ENCODE results near the gene TOR1B.

DNA sequence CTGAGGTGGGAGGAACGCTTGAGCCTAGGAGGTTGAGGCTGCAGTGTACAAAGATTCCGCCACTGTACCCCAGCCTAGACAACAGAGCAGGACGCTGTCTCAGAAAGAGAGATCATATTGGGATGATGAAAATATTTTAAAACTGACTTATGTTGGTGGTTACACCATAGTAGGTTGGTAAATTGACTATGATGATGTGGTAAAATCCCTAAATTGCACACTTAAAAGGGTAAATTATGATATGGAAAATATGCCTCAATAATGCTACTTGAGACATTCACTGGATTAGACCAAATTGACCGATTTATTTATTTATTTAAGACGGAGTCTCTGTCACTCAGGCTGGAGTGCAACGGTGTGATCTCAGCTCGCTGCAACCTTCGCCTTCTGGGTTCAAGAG, 21.9 kb upstream of the TOR1B start:
- TF ChIP-seq ZBTB33 (IDR thresholded peaks at IDR 0.05): no peak
- no peak for TF ChIP-seq CTCF (IDR thresholded peaks at IDR 0.05; ENCODE audit: low read depth, low read length, missing input control)
- no peak for TF ChIP-seq FOXA1 (IDR thresholded peaks at IDR 0.05)
- TF ChIP-seq FOXA2 (IDR thresholded peaks at IDR 0.05): no peak
- TF ChIP-seq YY1 (IDR thresholded peaks at IDR 0.05): no peak
- TF ChIP-seq RAD21 (IDR thresholded peaks at IDR 0.05): no peak
- TF ChIP-seq GABPA (IDR thresholded peaks at IDR 0.05 in 1 of 2, conservative IDR thresholded peaks at IDR 0.05 in 1 of 2): no peak
- TF ChIP-seq, protein P1, sequence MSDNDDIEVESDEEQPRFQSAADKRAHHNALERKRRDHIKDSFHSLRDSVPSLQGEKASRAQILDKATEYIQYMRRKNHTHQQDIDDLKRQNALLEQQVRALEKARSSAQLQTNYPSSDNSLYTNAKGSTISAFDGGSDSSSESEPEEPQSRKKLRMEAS (IDR thresholded peaks at IDR 0.05): no peak
- TF ChIP-seq TAF1 (conservative IDR thresholded peaks at IDR 0.05): no peak
- TF ChIP-seq SP1 (IDR thresholded peaks at IDR 0.05): no peak
- TF ChIP-seq, protein P2, sequence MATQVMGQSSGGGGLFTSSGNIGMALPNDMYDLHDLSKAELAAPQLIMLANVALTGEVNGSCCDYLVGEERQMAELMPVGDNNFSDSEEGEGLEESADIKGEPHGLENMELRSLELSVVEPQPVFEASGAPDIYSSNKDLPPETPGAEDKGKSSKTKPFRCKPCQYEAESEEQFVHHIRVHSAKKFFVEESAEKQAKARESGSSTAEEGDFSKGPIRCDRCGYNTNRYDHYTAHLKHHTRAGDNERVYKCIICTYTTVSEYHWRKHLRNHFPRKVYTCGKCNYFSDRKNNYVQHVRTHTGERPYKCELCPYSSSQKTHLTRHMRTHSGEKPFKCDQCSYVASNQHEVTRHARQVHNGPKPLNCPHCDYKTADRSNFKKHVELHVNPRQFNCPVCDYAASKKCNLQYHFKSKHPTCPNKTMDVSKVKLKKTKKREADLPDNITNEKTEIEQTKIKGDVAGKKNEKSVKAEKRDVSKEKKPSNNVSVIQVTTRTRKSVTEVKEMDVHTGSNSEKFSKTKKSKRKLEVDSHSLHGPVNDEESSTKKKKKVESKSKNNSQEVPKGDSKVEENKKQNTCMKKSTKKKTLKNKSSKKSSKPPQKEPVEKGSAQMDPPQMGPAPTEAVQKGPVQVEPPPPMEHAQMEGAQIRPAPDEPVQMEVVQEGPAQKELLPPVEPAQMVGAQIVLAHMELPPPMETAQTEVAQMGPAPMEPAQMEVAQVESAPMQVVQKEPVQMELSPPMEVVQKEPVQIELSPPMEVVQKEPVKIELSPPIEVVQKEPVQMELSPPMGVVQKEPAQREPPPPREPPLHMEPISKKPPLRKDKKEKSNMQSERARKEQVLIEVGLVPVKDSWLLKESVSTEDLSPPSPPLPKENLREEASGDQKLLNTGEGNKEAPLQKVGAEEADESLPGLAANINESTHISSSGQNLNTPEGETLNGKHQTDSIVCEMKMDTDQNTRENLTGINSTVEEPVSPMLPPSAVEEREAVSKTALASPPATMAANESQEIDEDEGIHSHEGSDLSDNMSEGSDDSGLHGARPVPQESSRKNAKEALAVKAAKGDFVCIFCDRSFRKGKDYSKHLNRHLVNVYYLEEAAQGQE (IDR thresholded peaks at IDR 0.05): no peak

Measured in liver (tissue), 3 donors.